Amygdala (tissue), 56 donors: ENCODE measurements around the gene VWA7.

ENCODE experiments used
- DNase-seq, 56 donors: peaks; one replicate each; lab custom pipeline; 2025; lab: John Stamatoyannopoulos, UW

Gene VWA7

GRCh38 chr6:31760790-31761189, 16.3 kb downstream of the VWA7 start:
- no peak for DNase-seq

- DNase-seq, result no peak
Measured at GRCh38 chr6:31758281-31758680, 18.8 kb downstream of the VWA7 start.

GRCh38 chr6:31752739-31753319, 24.3 kb downstream of the VWA7 start:
- DNase-seq, result no peak

- DNase-seq, result no peak
Measured at GRCh38 chr6:31750411-31751022, 26.6 kb downstream of the VWA7 start.

GRCh38 chr6:31749301-31750036, 27.7 kb downstream of the VWA7 start:
- DNase-seq, result no peak

GRCh38 chr6:31744422-31744821, 32.7 kb downstream of the VWA7 start:
- no peak for DNase-seq

- no peak for DNase-seq
Measured at GRCh38 chr6:31742894-31743293, 34.2 kb downstream of the VWA7 start.

- DNase-seq, result no peak
Measured at GRCh38 chr6:31741815-31742214, 35.3 kb downstream of the VWA7 start.

- no peak for DNase-seq
Measured at GRCh38 chr6:31740397-31741223, 36.5 kb downstream of the VWA7 start.

- peak; percentile 53 to 99 (median 94) for DNase-seq
Measured at GRCh38 chr6:31739639-31740396, 37.3 kb downstream of the VWA7 start, which contains the start of gene MSH5. Gene MSH5, plus strand, starts transcription at chr6:31740005. Its CDS starts 462 bp downstream, at chr6:31740467.

GRCh38 chr6:31737991-31738979, 38.8 kb downstream of the VWA7 start:
- peak in 4 of 56 donors; percentile 4 to 33 (median 10) for DNase-seq

- no peak for DNase-seq
Measured at GRCh38 chr6:31737315-31737990, 39.7 kb downstream of the VWA7 start.

- no peak for DNase-seq
Measured at GRCh38 chr6:31736768-31737314, 40.3 kb downstream of the VWA7 start.

GRCh38 chr6:31736021-31736767, 40.9 kb downstream of the VWA7 start, which contains the start of gene CLIC1:
Gene CLIC1, minus strand, starts transcription at chr6:31736530. Its CDS starts 230 bp downstream, at chr6:31736300.
- peak in 13 of 56 donors; percentile 8 to 43 (median 20) for DNase-seq

- DNase-seq, result peak in 1 of 56 donors; percentile 16
Measured at GRCh38 chr6:31734821-31735406, 42.2 kb downstream of the VWA7 start.

- no peak for DNase-seq
Measured at GRCh38 chr6:31734247-31734820, 42.8 kb downstream of the VWA7 start.
